ENCODE results near the gene DRP2.
"Not testable (repeated sequence)": the region's sequence is repeated elsewhere in the genome, so short reads cannot be mapped to it uniquely, and the experiment has no call there.

The DRP2 gene

DNA sequence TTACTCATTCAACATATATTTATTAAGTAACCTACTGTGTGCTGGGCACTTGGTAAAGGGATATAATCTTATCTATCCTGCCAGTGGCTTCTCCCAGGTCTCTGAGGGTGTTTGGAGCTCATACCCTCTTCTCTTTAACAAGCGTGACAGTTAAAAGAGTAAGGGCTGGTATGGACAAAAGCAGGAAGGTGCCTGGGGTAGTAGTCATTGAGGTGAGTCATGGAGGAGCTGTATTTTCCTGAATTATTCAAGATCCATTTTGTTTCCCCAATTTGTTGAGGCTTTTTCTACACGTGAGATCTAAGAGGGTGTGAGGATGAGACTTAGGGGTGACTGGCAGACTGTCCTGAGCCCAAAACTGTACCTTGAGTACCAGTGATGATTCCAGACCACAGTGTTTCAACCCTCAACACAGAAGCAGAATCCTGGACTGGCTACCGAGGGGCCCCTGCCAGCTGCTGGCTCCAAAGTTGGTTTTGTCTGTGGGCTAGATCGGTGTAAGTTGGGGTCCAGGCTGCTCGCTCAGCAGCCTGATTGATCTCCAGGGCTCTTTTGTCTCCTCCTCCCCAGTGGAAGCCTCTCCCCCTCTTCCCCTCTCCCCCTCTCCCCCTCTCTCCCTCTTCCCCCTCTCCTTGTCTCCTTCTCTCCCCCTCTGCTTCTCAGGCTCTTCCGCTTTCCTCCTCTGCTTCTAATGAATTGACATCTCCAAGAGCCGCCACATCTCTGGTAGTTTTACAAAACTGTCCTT lies at the start of gene DRP2:
Gene DRP2, plus strand, starts transcription at position 671 of the 748 bp plus-strand sequence. CDS start 11,862 bp downstream, outside the sequence.
- no peak for DNase-seq (ENCODE audit: low read depth in 3 of 3, low spot score in 1 of 3)

- no peak for DNase-seq (ENCODE audit: low read depth in 3 of 3, low spot score in 1 of 3)
These were observed 47.6 kb upstream of the DRP2 start for GRCh38 chrX:101171883-101172400.

DNA sequence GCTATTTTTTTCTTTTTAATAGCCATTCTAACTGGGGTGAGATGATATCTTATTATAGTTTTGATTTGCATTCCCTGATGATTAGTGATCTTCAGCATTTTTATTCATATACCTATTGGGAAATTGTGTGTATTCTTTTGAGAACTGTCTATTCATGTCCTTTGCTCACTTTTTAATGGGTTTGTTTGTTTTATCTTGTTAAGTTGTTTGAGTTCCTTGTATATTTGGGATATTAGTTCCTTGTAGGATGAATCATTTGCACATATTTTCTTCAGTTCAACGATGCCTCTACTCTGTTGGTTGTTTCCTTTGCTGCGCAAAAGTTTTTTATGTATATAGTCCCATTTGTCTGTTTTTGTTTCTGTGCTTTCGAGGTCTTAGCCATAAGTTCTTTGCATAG lies 43.1 kb upstream of the DRP2 start:
- DNase-seq (ENCODE audit: low read depth in 3 of 3, low spot score in 1 of 3) = no peak

GRCh38 chrX:101184876-101185275 lies 34.7 kb upstream of the DRP2 start:
- not testable (repeated sequence) for DNase-seq (ENCODE audit: low read depth in 3 of 3, low spot score in 1 of 3)

DNA sequence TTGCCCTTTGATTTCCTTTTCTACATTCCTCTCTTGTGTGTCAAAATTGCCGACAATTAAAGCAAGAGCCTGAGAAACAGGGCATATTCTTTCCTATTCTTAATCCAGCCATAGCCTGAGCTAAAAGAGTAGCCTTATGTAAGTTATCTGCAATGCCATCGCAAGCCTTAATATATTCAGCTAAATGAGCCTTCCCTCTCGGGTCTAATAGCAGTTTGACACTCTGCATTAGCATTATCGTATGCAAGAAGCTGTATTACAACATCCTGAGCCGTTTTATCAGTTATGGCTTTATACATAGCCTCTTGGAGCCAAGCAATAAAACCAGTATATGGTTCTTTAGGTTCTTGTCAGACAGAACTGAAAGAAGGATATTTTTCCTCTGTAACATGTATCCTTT lies 31.6 kb upstream of the DRP2 start:
- not testable (repeated sequence) for DNase-seq (ENCODE audit: low read depth in 3 of 3, low spot score in 1 of 3)

DNA sequence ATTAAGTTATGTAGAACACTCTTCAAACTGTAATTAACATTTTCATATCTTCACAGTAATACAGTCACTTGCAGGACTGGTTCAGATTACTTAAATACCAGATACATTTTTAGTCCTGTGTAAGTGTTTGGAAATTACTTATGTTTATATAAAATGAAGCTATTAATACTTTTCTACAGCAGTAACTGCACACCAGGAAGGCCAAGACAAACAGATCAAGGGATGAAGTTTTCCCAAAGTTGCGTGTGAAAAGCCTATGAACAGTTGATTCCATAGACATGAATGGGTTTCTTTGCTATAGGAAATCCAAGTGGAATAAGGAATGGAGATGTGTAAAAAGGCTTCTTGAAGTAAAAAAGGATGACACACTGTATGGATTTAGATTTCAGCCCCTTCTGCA lies 28.9 kb upstream of the DRP2 start:
- no peak for DNase-seq (ENCODE audit: low read depth in 3 of 3, low spot score in 1 of 3)

DNA sequence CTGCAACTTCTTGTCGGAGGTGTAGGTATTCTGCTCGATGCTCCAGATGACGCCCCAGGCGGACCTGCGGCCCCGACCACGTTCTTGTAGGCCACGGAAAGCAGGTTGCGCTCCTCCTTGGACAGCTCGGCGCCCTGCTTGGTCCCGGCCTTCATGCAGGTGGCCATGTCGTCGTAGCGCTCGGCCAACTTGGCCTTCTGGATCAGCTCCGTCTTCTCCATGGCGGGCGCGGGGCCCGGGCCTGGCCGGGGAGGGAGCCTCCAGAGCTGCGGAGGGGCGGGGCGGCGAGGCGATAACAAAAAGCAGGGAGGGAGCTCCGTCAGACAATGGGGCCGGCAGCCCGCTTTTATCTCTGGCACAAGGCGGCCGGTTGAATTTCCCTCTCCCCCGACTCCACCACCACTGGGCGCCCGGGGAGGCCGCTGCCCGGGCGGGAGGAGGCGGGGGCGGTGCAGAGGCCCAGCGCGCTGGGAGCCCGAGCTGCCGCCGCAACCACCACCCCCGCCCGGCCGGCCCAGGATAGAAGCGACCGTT lies 28.3 kb upstream of the DRP2 start:
- no peak for DNase-seq (ENCODE audit: low read depth in 3 of 3, low spot score in 1 of 3)

DNA sequence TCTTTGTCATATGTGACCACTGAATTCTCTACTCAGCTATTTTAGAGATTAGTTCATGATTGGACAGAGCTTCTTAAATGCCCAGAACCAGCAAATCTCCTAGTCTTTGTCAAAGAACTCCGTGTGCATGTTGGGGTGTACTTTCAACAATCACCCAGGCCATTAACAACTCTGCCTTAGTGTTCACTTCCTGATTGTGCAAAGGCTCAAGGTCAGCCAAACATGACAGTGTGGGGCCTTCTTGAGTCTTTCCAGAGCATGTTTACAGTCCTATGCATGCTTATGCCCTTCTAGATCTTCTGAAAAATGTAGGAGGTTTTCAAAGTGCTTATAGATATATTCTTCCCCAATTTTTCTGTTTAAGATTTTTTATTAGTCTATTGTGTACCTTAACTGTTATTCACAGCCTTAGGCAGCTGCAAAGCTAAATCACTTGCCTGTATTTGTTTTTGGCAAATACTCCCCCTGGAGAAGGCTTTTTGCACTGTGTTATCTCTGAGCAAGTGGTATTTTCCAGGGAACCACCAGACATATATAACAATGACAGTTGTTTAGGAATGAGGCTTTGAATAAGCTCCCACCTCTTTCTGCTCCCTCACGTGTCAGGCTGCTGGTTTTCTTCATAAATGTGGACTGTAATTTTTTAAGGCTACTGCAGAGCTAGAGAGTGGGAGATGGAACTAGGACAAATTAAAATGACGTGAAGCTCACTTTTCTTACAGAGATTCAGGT lies 24.0 kb upstream of the DRP2 start:
- no peak for DNase-seq (ENCODE audit: low read depth in 3 of 3, low spot score in 1 of 3)

GRCh38 chrX:101203761-101204351 lies 15.7 kb upstream of the DRP2 start:
- DNase-seq (ENCODE audit: low read depth in 3 of 3, low spot score in 1 of 3) = no peak

GRCh38 chrX:101206471-101206870 lies 13.1 kb upstream of the DRP2 start:
- no peak for DNase-seq (ENCODE audit: low read depth in 3 of 3, low spot score in 1 of 3)

DNA sequence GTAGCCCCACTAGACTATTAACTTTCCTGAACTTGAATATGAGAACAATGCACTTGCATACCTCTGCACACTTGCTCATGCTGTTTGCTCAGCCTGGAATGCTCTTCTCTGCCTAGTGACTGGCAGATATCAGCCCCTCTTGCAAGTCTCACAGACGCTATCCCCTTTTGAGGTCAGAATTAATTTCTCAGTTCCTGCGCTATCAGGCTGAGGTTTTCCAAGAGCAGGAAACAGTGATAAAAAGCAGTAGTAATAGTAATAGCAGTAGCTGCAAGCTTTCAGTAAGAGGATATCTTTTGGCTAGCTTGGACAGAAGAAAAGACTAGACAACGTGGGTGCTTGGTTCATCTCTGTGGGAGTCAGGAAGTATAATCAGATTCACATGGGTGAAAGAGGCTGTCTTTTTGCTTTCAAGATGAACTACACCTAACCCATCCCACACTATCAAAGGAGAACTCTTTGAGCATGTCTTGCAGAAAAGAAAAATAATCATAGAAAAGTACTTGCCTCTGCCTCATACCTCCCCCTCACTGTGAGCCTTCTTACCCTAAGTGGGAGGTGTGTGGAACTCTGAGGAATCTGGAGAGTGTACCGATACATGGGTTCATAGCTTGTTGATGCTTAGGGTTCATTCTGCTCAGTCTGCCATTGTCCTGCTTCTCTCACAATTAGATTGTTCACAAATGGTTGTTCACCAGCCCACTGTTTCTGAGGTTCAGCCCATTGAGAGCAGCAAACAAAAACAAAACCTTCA lies 11.3 kb upstream of the DRP2 start:
- DNase-seq (ENCODE audit: low read depth in 3 of 3, low spot score in 1 of 3) = no peak

DNA sequence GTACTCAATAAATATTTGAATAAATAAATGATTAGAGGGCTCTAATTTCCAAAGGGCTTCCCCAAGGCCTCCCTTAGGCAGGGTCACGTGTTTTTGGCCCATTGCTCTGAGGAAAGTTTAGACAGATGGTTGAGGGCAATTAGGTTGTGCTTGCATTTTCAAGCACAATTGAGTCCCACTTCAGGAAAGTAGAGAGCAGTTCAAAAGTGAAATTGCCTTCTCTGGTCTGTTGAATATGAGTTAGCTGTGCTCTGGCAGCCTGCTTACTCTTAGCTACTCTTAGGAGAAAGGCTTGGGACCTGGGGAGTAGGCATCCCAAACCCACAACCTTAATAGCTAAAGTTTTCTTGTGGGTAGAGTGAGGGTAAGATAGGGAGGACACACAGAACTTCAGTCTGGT lies 9.0 kb upstream of the DRP2 start:
- no peak for DNase-seq (ENCODE audit: low read depth in 3 of 3, low spot score in 1 of 3)

- no peak for DNase-seq (ENCODE audit: low read depth in 3 of 3, low spot score in 1 of 3)
These were observed 1.9 kb upstream of the DRP2 start for GRCh38 chrX:101217689-101218088.

GRCh38 chrX:101219864-101220346 lies 319 bp downstream of the DRP2 start:
- no peak for DNase-seq (ENCODE audit: low read depth in 3 of 3, low spot score in 1 of 3)

GRCh38 chrX:101220662-101221260 lies 1.2 kb downstream of the DRP2 start:
- DNase-seq (ENCODE audit: low read depth in 3 of 3, low spot score in 1 of 3) = no peak

DNA sequence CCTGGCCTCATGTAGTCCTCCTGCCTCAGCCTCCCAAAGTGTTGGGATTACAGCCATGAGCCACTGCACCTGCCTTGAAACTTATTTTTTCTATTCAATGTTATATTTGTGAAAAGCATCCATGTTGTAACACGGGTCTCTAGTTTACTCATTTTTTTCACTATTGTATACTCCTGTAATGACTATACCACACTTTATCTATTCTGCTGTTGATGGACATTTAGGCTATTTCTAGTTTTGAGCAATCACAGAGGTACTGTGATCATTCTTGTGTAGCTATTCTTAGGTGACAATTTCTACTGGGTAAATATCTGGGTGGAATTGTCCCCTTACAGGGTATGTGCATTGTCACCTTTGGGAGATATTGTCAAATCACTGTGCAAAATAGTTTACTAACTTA lies 3.6 kb downstream of the DRP2 start:
- no peak for DNase-seq (ENCODE audit: low read depth in 3 of 3, low spot score in 1 of 3)

DNA sequence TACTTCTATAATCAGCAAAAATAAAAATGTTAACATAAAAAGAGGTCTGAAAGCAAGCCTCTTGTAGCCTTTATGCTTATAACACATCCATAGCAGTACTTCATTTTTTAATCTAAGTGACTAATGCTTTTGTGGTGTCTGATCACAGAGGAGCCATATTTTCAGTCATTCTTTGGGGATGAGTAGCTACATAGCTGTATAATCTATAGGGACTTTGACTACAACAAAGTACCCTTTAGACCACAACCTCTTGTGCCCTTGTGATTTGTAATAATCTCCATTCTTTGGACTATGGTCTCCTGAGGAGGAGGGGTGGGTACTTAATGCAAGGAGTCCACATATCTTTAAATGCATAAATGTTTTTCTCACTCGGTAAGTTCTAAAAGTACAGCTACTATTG lies 9.6 kb downstream of the DRP2 start:
- DNase-seq (ENCODE audit: low read depth in 3 of 3, low spot score in 1 of 3) = no peak

GRCh38 chrX:101230636-101231035 lies 11.1 kb downstream of the DRP2 start:
- DNase-seq (ENCODE audit: low read depth in 3 of 3, low spot score in 1 of 3) = no peak

- no peak for DNase-seq (ENCODE audit: low read depth in 3 of 3, low spot score in 1 of 3)
These were observed 11.5 kb downstream of the DRP2 start for GRCh38 chrX:101231080-101231479.

DNA sequence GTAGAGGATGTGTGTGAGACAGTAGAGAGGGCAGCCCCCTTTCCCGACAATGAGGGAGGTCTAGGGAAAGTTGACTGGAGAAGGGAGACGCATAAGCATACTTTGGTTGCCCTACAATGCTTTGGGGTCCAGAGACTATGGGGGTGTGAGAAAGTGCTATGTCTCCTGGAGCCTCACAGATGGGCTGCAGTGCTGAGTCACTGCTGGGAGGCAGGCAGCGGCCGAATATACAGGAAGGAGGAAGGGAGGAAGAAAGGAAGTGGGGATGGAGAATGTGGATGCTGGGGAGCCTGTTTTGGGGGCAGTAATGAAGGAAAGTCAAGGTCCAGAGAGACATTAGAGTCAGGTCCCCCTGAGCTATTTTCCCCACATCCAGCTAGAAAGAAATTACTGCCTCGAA lies 12.7 kb downstream of the DRP2 start:
- DNase-seq (ENCODE audit: low read depth in 3 of 3, low spot score in 1 of 3) = no peak

- no peak for DNase-seq (ENCODE audit: low read depth in 3 of 3, low spot score in 1 of 3)
These were observed 17.5 kb downstream of the DRP2 start for GRCh38 chrX:101237041-101237440.
